ENCODE data around the gene FGFRL1. TPM values are rescaled to one million over a fixed set of nuclear protein-coding genes. Genes with fewer than 3 reads are reported as not detected.

FGFRL1 gene
- total and polyA plus RNA-seq, 4 donors: 6.9 to 32.9 (median 24.2) TPM

GRCh38 chr4:1055721-1056590, 44.5 kb downstream of the FGFRL1 start:
- H3K27ac ChIP-seq (ENCODE audit: low read depth in 1 of 2, low read length in 2 of 2): no peak overlapping the region
- no peak overlapping the region for H3K4me3 ChIP-seq (ENCODE audit: low read length in 2 of 2)
- intact Hi-C loops (cut with DNase I): no loop called here
- DNase-seq: peak; percentile 56 to 78
- no peaks in the 10 kb centered on the region for H3K9me3 ChIP-seq (ENCODE audit: control insufficient read depth, low read length)
- no peaks in the 10 kb centered on the region for H3K4me1 ChIP-seq (ENCODE audit: control insufficient read depth in 1 of 2, insufficient read depth in 2 of 2, low read length in 2 of 2)
- ATAC-seq (ENCODE audit: low FRiP score): peak; percentile 31
- no peaks in the 10 kb centered on the region for H3K27me3 ChIP-seq (ENCODE audit: control insufficient read depth in 1 of 2, insufficient read depth in 2 of 2, low read length in 1 of 2)
- no peaks in the 10 kb centered on the region for H3K36me3 ChIP-seq (ENCODE audit: control insufficient read depth in 1 of 2, insufficient read depth in 2 of 2, low read length in 1 of 2)
- 51 to 57% methylated on average over 34 of the region's 34 CpGs for WGBS, 2 donors

DNA sequence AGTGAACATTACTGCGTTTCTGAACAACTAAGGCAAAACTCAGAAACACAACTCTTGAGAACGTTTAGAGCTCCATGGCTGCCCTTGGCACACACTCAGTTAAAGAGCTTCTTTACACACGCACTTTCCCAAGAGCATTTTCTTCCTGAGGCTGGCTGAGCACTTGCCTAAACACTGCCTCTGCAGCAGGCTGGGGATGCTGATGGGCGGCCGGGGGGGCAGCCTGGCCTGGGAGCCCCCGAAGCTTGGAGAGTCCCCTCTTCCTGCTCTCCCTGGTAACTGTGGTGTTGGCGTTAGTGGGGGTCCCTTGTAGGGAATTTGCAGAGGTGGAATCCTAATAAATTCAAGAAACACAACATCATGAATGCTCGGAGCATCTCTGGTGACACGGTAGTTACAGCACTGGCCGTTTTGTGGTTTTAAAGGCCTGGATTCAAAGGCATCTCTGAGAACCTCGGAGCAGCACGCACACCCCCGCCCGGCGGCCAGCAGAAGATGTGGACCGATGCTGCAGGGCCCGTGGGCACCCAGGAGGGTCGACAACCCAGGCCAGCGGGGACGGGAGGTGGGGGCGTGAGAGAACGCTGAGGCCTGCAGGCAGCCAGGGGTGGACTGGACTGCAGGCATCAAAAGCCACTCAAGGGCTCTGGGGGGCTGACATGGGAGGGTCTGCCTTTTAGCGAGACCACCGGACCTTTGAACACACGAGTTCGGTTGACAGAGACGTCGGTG, 45.4 kb downstream of the FGFRL1 start:
- Histone ChIP-seq H3K27me3 (ENCODE audit: control insufficient read depth in 1 of 2, insufficient read depth in 2 of 2, low read length in 1 of 2) (no peaks in the 10 kb centered on the region), H3K36me3 (ENCODE audit: control insufficient read depth in 1 of 2, insufficient read depth in 2 of 2, low read length in 1 of 2) (no peaks in the 10 kb centered on the region), H3K27ac (ENCODE audit: low read depth in 1 of 2, low read length in 2 of 2) (no peak overlapping the region), H3K4me1 (ENCODE audit: control insufficient read depth in 1 of 2, insufficient read depth in 2 of 2, low read length in 2 of 2) (no peaks in the 10 kb centered on the region), H3K9me3 (ENCODE audit: control insufficient read depth, low read length) (no peaks in the 10 kb centered on the region), H3K4me3 (ENCODE audit: low read length in 2 of 2) (no peak overlapping the region)
- 79 to 80% methylated on average over 28 of the region's 28 CpGs for WGBS, 2 donors
- DNase-seq (no peak), ATAC-seq (ENCODE audit: low FRiP score) (no peak)
- intact Hi-C loops (cut with DNase I): no loop called here

DNA sequence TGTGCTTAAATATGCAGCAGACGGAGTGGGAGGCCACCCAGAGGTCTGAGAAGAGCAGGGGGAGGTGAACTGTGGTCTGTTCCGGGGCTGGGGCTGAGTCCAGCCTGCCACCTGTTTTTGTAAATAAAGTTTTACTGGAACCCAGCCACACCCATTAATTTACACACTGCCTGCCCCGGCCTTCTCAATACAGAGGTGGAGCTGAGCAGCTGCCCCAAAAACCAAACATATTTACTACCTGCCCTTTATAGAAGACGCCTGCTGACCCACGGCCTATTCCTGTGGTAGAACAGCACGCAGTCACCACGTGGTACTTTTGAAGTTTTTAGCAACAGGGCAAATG, 45.9 kb downstream of the FGFRL1 start:
- Histone ChIP-seq H3K9me3 (ENCODE audit: control insufficient read depth, low read length) (no peaks in the 10 kb centered on the region), H3K27me3 (ENCODE audit: control insufficient read depth in 1 of 2, insufficient read depth in 2 of 2, low read length in 1 of 2) (no peaks in the 10 kb centered on the region), H3K4me1 (ENCODE audit: control insufficient read depth in 1 of 2, insufficient read depth in 2 of 2, low read length in 2 of 2) (no peaks in the 10 kb centered on the region), H3K4me3 (ENCODE audit: low read length in 2 of 2) (no peak overlapping the region), H3K27ac (ENCODE audit: low read depth in 1 of 2, low read length in 2 of 2) (no peak overlapping the region), H3K36me3 (ENCODE audit: control insufficient read depth in 1 of 2, insufficient read depth in 2 of 2, low read length in 1 of 2) (no peaks in the 10 kb centered on the region)
- WGBS, 2 donors: 74 to 87% methylated on average over 7 of the region's 7 CpGs
- DNase-seq: no peak
- ATAC-seq (ENCODE audit: low FRiP score): no peak
- intact Hi-C loops (cut with DNase I): no loop called here

DNA sequence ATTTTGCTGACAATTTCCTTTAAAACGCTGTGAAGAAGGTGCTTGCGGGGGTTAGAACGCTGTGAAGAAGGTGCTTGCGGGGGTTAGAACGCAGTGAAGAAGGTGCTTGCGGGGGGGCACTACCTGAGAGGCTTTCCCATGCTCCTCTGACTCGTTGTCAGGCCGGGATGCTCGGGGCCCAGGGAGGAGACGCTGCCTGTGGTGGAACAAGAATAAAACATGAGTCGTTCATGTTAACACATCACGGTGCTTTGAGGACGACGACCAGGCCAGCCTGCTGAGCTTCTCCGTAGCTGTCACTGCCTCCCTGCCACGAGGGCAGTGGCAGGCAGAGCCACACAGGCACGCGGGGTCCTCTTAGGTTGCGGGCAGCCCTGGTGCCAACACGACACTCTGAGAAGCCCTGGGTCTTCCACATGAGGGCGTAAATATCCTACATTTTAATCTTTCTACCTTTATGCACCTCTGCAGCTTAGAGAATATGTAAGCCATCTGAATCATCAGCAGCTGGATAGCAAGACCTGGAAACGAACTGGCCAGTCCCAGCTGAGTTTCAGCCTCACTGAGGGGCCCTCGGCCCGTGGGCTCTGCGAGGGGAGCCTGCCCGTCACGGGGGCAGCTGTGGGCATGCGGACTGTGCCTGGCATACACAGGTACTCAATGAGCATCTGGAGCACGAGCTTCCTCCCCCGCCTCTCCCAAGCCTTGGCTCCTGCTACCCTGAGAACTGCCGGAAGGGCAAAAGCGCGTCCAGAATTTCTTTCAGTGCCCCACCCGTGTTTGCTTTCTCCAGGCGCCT, 47.0 kb downstream of the FGFRL1 start:
- DNase-seq (peak in 1 of 2 donors; percentile 32), ATAC-seq (ENCODE audit: low FRiP score) (no peak)
- no peaks in the 10 kb centered on the region for H3K9me3 ChIP-seq (ENCODE audit: control insufficient read depth, low read length)
- H3K36me3 ChIP-seq (ENCODE audit: control insufficient read depth in 1 of 2, insufficient read depth in 2 of 2, low read length in 1 of 2): no peaks in the 10 kb centered on the region
- H3K4me1 ChIP-seq (ENCODE audit: control insufficient read depth in 1 of 2, insufficient read depth in 2 of 2, low read length in 2 of 2): no peaks in the 10 kb centered on the region
- WGBS, 2 donors: 68 to 71% methylated on average over 35 of the region's 35 CpGs
- no peak overlapping the region for H3K4me3 ChIP-seq (ENCODE audit: low read length in 2 of 2)
- H3K27ac ChIP-seq (ENCODE audit: low read depth in 1 of 2, low read length in 2 of 2): no peak overlapping the region
- intact Hi-C loops (cut with DNase I): no loop called here
- H3K27me3 ChIP-seq (ENCODE audit: control insufficient read depth in 1 of 2, insufficient read depth in 2 of 2, low read length in 1 of 2): no peaks in the 10 kb centered on the region

DNA sequence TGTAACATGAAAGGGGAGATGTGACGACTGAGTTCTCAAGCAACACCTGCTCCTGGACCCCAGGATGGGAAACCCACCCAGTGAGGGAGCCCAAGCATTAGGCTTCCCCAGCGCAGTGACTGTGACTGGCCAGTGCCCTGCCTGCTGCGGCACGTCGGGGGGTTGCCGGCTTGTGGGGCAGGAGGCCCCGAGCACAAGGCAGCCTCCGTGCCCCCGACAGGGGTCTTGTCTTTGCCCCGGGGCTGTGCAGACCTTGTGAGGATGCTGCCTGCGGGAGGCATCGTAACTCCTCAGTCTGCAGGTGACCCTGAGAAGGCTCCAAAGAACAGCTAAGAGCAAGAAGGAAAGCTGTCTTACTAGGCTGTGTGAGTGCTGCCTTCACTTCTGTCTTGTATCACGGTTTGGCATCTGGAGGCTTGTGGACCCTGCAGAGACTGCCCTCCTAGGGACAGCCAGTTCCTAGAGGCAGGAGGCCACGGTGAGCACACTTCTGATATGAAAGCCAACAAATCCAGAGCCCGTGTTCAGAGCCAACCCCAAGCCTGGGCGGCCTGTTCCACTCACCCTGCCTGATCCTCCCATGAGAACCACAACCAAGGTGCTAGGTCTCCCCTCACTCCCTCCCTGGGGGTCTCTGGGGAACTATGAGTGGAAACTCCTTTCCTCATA, 47.7 kb downstream of the FGFRL1 start:
- Histone ChIP-seq H3K27ac (ENCODE audit: low read depth in 1 of 2, low read length in 2 of 2) (no peak overlapping the region), H3K27me3 (ENCODE audit: control insufficient read depth in 1 of 2, insufficient read depth in 2 of 2, low read length in 1 of 2) (no peaks in the 10 kb centered on the region), H3K9me3 (ENCODE audit: control insufficient read depth, low read length) (no peaks in the 10 kb centered on the region), H3K36me3 (ENCODE audit: control insufficient read depth in 1 of 2, insufficient read depth in 2 of 2, low read length in 1 of 2) (no peaks in the 10 kb centered on the region), H3K4me1 (ENCODE audit: control insufficient read depth in 1 of 2, insufficient read depth in 2 of 2, low read length in 2 of 2) (no peaks in the 10 kb centered on the region), H3K4me3 (ENCODE audit: low read length in 2 of 2) (no peak overlapping the region)
- intact Hi-C loops (cut with DNase I): no loop called here
- ATAC-seq (ENCODE audit: low FRiP score): no peak
- WGBS, 2 donors: 69% methylated on average over 16 of the region's 16 CpGs
- DNase-seq: peak; percentile 24 to 44

DNA sequence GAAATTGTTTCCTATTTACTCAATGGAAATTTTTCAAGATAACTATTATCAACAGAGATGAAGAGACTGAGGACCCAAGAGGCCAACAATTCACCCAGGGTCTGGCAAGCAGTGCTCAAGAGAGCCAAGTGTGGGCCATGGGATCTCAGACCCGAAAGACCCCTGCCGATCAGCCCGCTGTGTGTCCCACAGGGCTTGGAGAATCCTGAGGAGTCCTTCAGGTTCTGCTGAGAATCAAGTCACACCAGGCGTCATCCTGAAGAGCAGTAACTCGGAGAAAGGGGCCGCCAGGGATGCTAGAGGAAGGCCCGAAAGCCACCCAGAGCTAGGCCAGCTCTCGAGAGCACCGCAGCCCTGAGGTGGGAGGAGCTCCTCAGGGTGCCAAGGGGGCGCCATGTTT, 48.7 kb downstream of the FGFRL1 start:
- 56 to 65% methylated on average over 9 to 10 of the region's 10 CpGs for WGBS, 2 donors
- Histone ChIP-seq H3K27ac (ENCODE audit: low read depth in 1 of 2, low read length in 2 of 2) (no peak overlapping the region), H3K4me3 (ENCODE audit: low read length in 2 of 2) (no peak overlapping the region), H3K4me1 (ENCODE audit: control insufficient read depth in 1 of 2, insufficient read depth in 2 of 2, low read length in 2 of 2) (no peaks in the 10 kb centered on the region), H3K27me3 (ENCODE audit: control insufficient read depth in 1 of 2, insufficient read depth in 2 of 2, low read length in 1 of 2) (no peaks in the 10 kb centered on the region), H3K36me3 (ENCODE audit: control insufficient read depth in 1 of 2, insufficient read depth in 2 of 2, low read length in 1 of 2) (no peaks in the 10 kb centered on the region), H3K9me3 (ENCODE audit: control insufficient read depth, low read length) (no peaks in the 10 kb centered on the region)
- intact Hi-C loops (cut with DNase I): no loop called here
- peak in 1 of 2 donors; percentile 14 for DNase-seq
- ATAC-seq (ENCODE audit: low FRiP score): no peak

- ATAC-seq (ENCODE audit: low FRiP score) (no peak), DNase-seq (no peak)
- H3K27me3 ChIP-seq (ENCODE audit: control insufficient read depth in 1 of 2, insufficient read depth in 2 of 2, low read length in 1 of 2): no peaks in the 10 kb centered on the region
- H3K36me3 ChIP-seq (ENCODE audit: control insufficient read depth in 1 of 2, insufficient read depth in 2 of 2, low read length in 1 of 2): no peaks in the 10 kb centered on the region
- WGBS, 2 donors: 92% methylated on average over 9 of the region's 9 CpGs
- no peak overlapping the region for H3K4me3 ChIP-seq (ENCODE audit: low read length in 2 of 2)
- H3K9me3 ChIP-seq (ENCODE audit: control insufficient read depth, low read length): no peaks in the 10 kb centered on the region
- H3K27ac ChIP-seq (ENCODE audit: low read depth in 1 of 2, low read length in 2 of 2): no peak overlapping the region
- no peaks in the 10 kb centered on the region for H3K4me1 ChIP-seq (ENCODE audit: control insufficient read depth in 1 of 2, insufficient read depth in 2 of 2, low read length in 2 of 2)
- intact Hi-C loops (cut with DNase I): no loop called here
Measured at GRCh38 chr4:1060621-1061020, 49.2 kb downstream of the FGFRL1 start.

GRCh38 chr4:1061056-1061700, 49.8 kb downstream of the FGFRL1 start:
- Histone ChIP-seq H3K27ac (ENCODE audit: low read depth in 1 of 2, low read length in 2 of 2) (no peak overlapping the region), H3K36me3 (ENCODE audit: control insufficient read depth in 1 of 2, insufficient read depth in 2 of 2, low read length in 1 of 2) (no peaks in the 10 kb centered on the region), H3K4me1 (ENCODE audit: control insufficient read depth in 1 of 2, insufficient read depth in 2 of 2, low read length in 2 of 2) (no peaks in the 10 kb centered on the region), H3K9me3 (ENCODE audit: control insufficient read depth, low read length) (no peaks in the 10 kb centered on the region), H3K4me3 (ENCODE audit: low read length in 2 of 2) (no peak overlapping the region), H3K27me3 (ENCODE audit: control insufficient read depth in 1 of 2, insufficient read depth in 2 of 2, low read length in 1 of 2) (no peaks in the 10 kb centered on the region)
- intact Hi-C loops (cut with DNase I): no loop called here
- 76 to 81% methylated on average over 14 of the region's 14 CpGs for WGBS, 2 donors
- DNase-seq (no peak), ATAC-seq (ENCODE audit: low FRiP score) (no peak)
